Kidney (tissue), 14 donors: ENCODE results near the gene PGK1. TPM values are rescaled to one million over a fixed set of nuclear protein-coding genes. Genes with fewer than 3 reads are reported as not detected.
"Not testable (repeated sequence)": the region's sequence is repeated elsewhere in the genome, so short reads cannot be mapped to it uniquely, and the experiment has no call there.

Experiments used
- DNase-seq, 5 donors: peaks; one replicate each; pipeline ENCODE4 v3.0.0-alpha.2; 2013 to 2020
- FAIRE-seq: peaks from 2 replicates; lab custom pipeline; 2012; peaks lifted over from hg19 to GRCh38; lab: Jason Lieb, UNC
- H3K27ac ChIP-seq, 2 donors: one replicate each; pipeline ENCODE4 v1.7.0; 2013; ENCODE audit warnings: low read depth in 2 of 2, low read length in 2 of 2, inconsistent platforms in 1 of 2
- H3K27me3 ChIP-seq: one replicate; pipeline ENCODE4 v1.7.1; 2013; ENCODE audit warnings: low read length, inconsistent platforms; ENCODE audit not compliant: control insufficient read depth, insufficient read depth
- H3K36me3 ChIP-seq, 3 donors: one replicate each; pipeline versions ENCODE4 v1.7.0 to v1.7.1; 2013; ENCODE audit warnings: low read length in 3 of 3, control low read depth in 1 of 3, inconsistent platforms in 1 of 3; ENCODE audit not compliant: insufficient read depth in 3 of 3, control insufficient read depth in 2 of 3
- H3K4me1 ChIP-seq, 3 donors: one replicate each; pipeline versions ENCODE4 v1.7.0 to v1.7.1; 2013; ENCODE audit warnings: low read length in 3 of 3, inconsistent platforms in 1 of 3, low read depth in 1 of 3; ENCODE audit not compliant: control insufficient read depth in 2 of 3, insufficient read depth in 2 of 3
- H3K4me3 ChIP-seq, 3 donors: one replicate each; pipeline versions ENCODE4 v1.7.0 to v1.8.1; 2013; ENCODE audit warnings: low read length in 3 of 3, control low read depth in 1 of 3, inconsistent platforms in 1 of 3
- H3K9ac ChIP-seq, 3 donors: one replicate each; pipeline versions ENCODE4 v1.7.0 to v1.7.1; 2013; ENCODE audit warnings: low read length in 3 of 3, control low read depth in 1 of 3, inconsistent platforms in 1 of 3
- H3K9me3 ChIP-seq, 3 donors: one replicate each; pipeline versions ENCODE4 v1.7.0 to v1.7.1; 2013; ENCODE audit warnings: low read length in 3 of 3, control low read depth in 1 of 3, inconsistent platforms in 1 of 3; ENCODE audit not compliant: control insufficient read depth in 2 of 3, insufficient read depth in 1 of 3
- intact Hi-C: fragments of 100-400 bp; cut with DNase I; formaldehyde crosslinking; loops from one replicate; pipeline ENCODE4 v1.11.1; 2022
- polyA plus RNA-seq: library from polyadenylated mRNA; stranded (reverse); fragments of 350-450 nt; fragmentation: Illumina TruSeq; extraction: RNeasy Lipid Tissue Mini Kit (QIAGEN cat#74804); gene quantifications from one replicate; pipeline ENCODE4 v1.2.3, GENCODE V29; 2014; ENCODE audit warnings: low read depth, low replicate concordance; ENCODE audit not compliant: insufficient read depth
- total RNA-seq: library from RNA; stranded (reverse); fragmentation: NEBNext Ultra II Directional; extraction: Animal tissue kit (Norgen Biotek cat#: 25700); gene quantifications from one replicate; pipeline ENCODE4 v1.2.1, GENCODE V29; 2021
- TF ChIP-seq, protein P1 (sequence below): IDR thresholded peaks from 3 replicates; pipeline ENCODE4 v1.5.1; 2012; ENCODE audit warnings: mild to moderate bottlenecking, moderate library complexity, borderline replicate concordance; ENCODE audit not compliant: insufficient read depth; ENCODE audit errors: extremely low read depth
- donor health status: control.
- donor health status: control.
- donor health status: control.
- donor health status: control.
- donor health status: control.
- donor health status: DM: yes; HTN: yes; CAD: no.
- donor health status: Normal renal cell carcinoma (clear cell type).

Gene PGK1
- total and polyA plus RNA-seq, 2 donors from 2014 or later = 356 to 471 TPM

DNA sequence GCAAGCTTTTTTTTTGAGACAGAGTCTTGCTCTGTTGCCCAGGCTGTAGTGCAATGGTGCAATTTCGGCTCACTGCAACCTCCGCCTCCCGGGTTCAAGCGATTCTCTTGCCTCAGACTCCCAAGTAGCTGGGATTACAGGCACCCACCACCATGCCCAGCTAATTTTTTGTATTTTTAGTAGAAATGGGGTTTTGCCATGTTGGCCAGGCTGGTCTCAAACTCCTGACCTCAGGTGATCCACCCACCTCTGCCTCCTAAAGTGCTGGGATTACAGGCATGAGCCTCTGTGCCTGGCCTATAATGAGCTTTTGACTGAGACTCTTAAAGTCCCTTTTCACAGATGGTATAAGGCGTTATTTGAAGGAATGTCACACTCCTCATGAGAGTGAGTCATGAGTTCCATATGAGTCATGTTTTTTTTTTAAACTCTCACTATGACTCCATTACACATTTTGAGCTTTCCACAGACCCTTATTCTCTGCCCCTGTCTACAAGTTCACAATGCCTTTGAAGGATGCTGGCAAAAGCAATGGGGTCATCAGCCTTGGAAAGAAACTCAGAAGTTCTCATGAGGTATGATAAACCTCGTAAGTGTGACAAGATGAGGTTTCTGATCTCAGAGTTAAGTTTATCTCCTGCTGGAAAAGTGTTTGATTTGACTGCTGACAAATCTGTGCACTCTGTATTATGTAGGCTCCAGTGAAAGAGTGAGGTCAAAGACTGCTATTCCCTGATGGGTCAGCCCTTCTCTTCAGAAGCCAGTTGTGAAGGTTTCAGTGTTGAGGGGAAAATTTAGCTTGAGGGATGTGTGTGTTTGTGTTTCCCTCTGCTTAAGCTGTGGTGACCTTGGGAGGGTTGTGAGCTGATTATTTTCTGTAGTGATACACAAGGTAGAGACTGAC is 39.1 kb upstream of the PGK1 start:
- H3K27ac ChIP-seq, H3K27me3 ChIP-seq, intact Hi-C loops, DNase-seq, H3K36me3 ChIP-seq, H3K9ac ChIP-seq, H3K4me3 ChIP-seq, H3K9me3 ChIP-seq, FAIRE-seq, H3K4me1 ChIP-seq: not testable (repeated sequence)

- FAIRE-seq = no peak
- intact Hi-C loops = no loop called here
- DNase-seq = no peak
Measured at GRCh38 chrX:78066110-78066509, 37.9 kb upstream of the PGK1 start.

GRCh38 chrX:78071331-78071730 is 32.7 kb upstream of the PGK1 start:
- TF ChIP-seq, protein P1, sequence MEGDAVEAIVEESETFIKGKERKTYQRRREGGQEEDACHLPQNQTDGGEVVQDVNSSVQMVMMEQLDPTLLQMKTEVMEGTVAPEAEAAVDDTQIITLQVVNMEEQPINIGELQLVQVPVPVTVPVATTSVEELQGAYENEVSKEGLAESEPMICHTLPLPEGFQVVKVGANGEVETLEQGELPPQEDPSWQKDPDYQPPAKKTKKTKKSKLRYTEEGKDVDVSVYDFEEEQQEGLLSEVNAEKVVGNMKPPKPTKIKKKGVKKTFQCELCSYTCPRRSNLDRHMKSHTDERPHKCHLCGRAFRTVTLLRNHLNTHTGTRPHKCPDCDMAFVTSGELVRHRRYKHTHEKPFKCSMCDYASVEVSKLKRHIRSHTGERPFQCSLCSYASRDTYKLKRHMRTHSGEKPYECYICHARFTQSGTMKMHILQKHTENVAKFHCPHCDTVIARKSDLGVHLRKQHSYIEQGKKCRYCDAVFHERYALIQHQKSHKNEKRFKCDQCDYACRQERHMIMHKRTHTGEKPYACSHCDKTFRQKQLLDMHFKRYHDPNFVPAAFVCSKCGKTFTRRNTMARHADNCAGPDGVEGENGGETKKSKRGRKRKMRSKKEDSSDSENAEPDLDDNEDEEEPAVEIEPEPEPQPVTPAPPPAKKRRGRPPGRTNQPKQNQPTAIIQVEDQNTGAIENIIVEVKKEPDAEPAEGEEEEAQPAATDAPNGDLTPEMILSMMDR = no peak
- Histone ChIP-seq H3K36me3 (no peaks in the 10 kb centered on the region), H3K4me1 (no peaks in the 10 kb centered on the region), H3K9ac (no peak overlapping the region), H3K4me3 (no peak overlapping the region), H3K27me3 (no peaks in the 10 kb centered on the region), H3K9me3 (no peaks in the 10 kb centered on the region), H3K27ac (no peak overlapping the region)
- DNase-seq = peak in 2 of 5 donors; percentile 19 to 21
- peak; percentile 55 for FAIRE-seq
- intact Hi-C loops = no loop called here

More at GRCh38 chrX:78066110-78066509, 37.9 kb upstream of the PGK1 start:
- Histone ChIP-seq H3K36me3 (no peaks in the 10 kb centered on the region), H3K4me3 (no peak overlapping the region), H3K9me3 (no peaks in the 10 kb centered on the region), H3K27ac (no peak overlapping the region), H3K4me1 (no peaks in the 10 kb centered on the region), H3K27me3 (no peaks in the 10 kb centered on the region), H3K9ac (no peak overlapping the region)
- TF ChIP-seq, protein P1 = no peak

- DNase-seq, H3K4me1 ChIP-seq, H3K9ac ChIP-seq, H3K4me3 ChIP-seq, FAIRE-seq, H3K27me3 ChIP-seq, H3K36me3 ChIP-seq, H3K27ac ChIP-seq, intact Hi-C loops, H3K9me3 ChIP-seq: not testable (repeated sequence)
Measured at GRCh38 chrX:78073147-78074077, 30.6 kb upstream of the PGK1 start.
